ENCODE data around the gene DDTL.
"Not testable (repeated sequence)": the region's sequence is repeated elsewhere in the genome, so short reads cannot be mapped to it uniquely, and the experiment has no call there.

- TF ChIP-seq CTCF, POLR2AphosphoS5, POLR2A (IDR thresholded peaks at IDR 0.05): not testable (repeated sequence)
These were observed 16.9 kb upstream of the DDTL start for GRCh38 chr22:23949764-23950163.
